Stomach (tissue), 9 donors: ENCODE measurements around the gene IFNAR1. TPM values are rescaled to one million over a fixed set of nuclear protein-coding genes. Genes with fewer than 3 reads are reported as not detected.

Source experiments
- DNase-seq, 2 donors: peaks; one replicate each; pipeline versions ENCODE4 v3.0.0 to v3.0.0-alpha.2; 2013 to 2019
- H3K27ac ChIP-seq, 5 donors: fragments of 200-600 bp in 4 of 5; sonication (generic) in 4 of 5; one replicate each; pipeline ENCODE4 v1.5.1; 2013 to 2019; ENCODE audit warnings: mild to moderate bottlenecking in 1 of 5, moderate library complexity in 1 of 5
- H3K27me3 ChIP-seq, 3 donors: fragments of 200-600 bp; sonication (generic); one replicate each; pipeline ENCODE4 v1.5.1; 2017 to 2019; ENCODE audit warnings: mixed run types in 1 of 3
- H3K36me3 ChIP-seq, 4 donors: fragments of 200-600 bp; sonication (generic); 1 replicate in 3 of 4; 2 replicates in 1 of 4; pipeline ENCODE4 v1.5.1; 2016 to 2019
- H3K4me1 ChIP-seq, 4 donors: fragments of 200-600 bp; sonication (generic); one replicate each; pipeline ENCODE4 v1.5.1; 2016 to 2019
- H3K4me3 ChIP-seq, 4 donors: fragments of 200-600 bp; sonication (generic) in 3 of 4; one replicate each; pipeline ENCODE4 v1.5.1; 2016 to 2019; ENCODE audit warnings: mild to moderate bottlenecking in 1 of 4
- H3K9me3 ChIP-seq, 4 donors: fragments of 200-600 bp; sonication (generic); one replicate each; pipeline ENCODE4 v1.5.1; 2016 to 2019
- EP300 ChIP-seq: sonication (generic); formaldehyde crosslinking; IDR thresholded peaks from one replicate; pipeline ENCODE4 v1.6.1; 2017; ENCODE audit warnings: antibody characterized with exemption
- POLR2A ChIP-seq, 4 donors: fragments of 450-650 bp; IDR thresholded peaks; one replicate each; pipeline ENCODE4 v1.6.1; 2016; ENCODE audit warnings: antibody characterized with exemption in 4 of 4, control low read depth in 2 of 4, mild to moderate bottlenecking in 1 of 4, moderate library complexity in 1 of 4
- POLR2AphosphoS5 ChIP-seq, 3 donors: sonication (generic); formaldehyde crosslinking; IDR thresholded peaks; one replicate each; pipeline ENCODE4 v1.6.1; 2016; ENCODE audit warnings: antibody characterized with exemption in 3 of 3
- WGBS, 5 donors: extraction: QIAGEN DNeasy Blood & Tissue Kit in 3 of 5; methylation state at CpG; one replicate each; pipeline versions ENCODE4 v1.1.5 to v1.1.7; 2013 to 2018; 5-methylcytosine and 5-hydroxymethylcytosine counted together
- intact Hi-C: fragments of 100-400 bp; cut with DNase I; formaldehyde crosslinking; loops from one replicate; pipeline ENCODE4 v1.15.1; 2023; ENCODE audit warnings: low total_unique reads
- polyA plus RNA-seq, 3 donors: library from polyadenylated mRNA; stranded (reverse); fragments of 200-250 nt; gene quantifications; one replicate each; pipeline ENCODE4 v1.2.3, GENCODE V29; 2013
- total RNA-seq, 5 donors: library from RNA; depleted of rRNA; stranded (reverse); fragments of >200 nt; gene quantifications; one replicate each; pipeline versions ENCODE4 v1.1.0 to v1.2.3, GENCODE V29; 2014 to 2016
- TF ChIP-seq, protein P1 (sequence below), 7 experiments: fragments of 450-650 bp in 4 of 7; fragments of 200-600 bp in 3 of 7; sonication (generic) in 3 of 7; IDR thresholded peaks; one replicate each; pipeline ENCODE4 v1.5.1; 2016 to 2019; ENCODE audit warnings: antibody characterized with exemption in 7 of 7, control low read depth in 2 of 7, mild to moderate bottlenecking in 1 of 7
- donor health status: healthy with polysubstance abuse.
- donor health status: Bipolar disorder and iron deficiency.
- donor health status: healthy.

The IFNAR1 gene
- total and polyA plus RNA-seq, 8 donors, result 2.6 to 34.5 (median 11.2) TPM

DNA sequence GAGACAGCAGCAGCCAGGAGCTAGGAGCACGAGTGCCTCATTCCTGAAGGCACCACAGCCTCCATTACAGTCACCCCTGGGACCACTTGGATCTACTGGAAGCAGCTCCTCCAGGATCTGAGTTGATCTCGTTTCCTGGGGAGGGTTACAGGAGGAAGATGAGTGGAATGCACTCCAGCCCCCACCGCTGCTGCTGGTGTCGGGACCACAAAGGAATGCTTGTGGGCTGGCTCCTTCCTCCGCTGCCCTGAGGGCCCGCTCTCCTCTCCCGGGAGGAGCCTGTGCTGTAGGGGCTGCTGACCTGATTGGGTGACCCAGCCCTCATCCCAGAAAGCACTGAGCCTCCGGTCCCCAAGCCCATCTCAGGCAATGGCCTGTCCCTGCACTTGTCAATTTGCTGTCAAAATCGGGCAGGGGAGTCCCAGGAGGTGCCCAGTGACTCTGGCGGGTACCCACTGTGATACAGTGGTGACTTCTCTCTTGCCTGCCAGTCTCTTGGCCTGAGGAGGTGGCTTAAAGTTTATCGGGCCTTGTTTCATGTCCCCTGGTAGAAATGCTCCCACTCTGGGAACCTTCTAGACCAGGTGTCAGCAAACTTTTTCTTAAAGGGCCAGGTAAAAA lies 35.5 kb upstream of the IFNAR1 start:
- 70 to 89% (median 78%) methylated on average over 5 to 11 of the region's 11 CpGs for WGBS, 5 donors
- Histone ChIP-seq H3K27me3 (no peaks in the 10 kb centered on the region), H3K4me3 (no peak overlapping the region), H3K36me3 (peaks cover 13 to 87% (median 79%) of the 10 kb centered on the region in 4 donors), H3K4me1 (peaks cover 17 to 63% (median 44%) of the 10 kb centered on the region in 4 donors), H3K9me3 (no peaks in the 10 kb centered on the region), H3K27ac (peak overlapping the region in 3 of 5 donors; percentile 23 to 36 (median 29))
- intact Hi-C loops, result no loop called here
- DNase-seq, result no peak
- TF ChIP-seq POLR2A (IDR thresholded peaks at IDR 0.05), result no peak
- TF ChIP-seq, protein P1, sequence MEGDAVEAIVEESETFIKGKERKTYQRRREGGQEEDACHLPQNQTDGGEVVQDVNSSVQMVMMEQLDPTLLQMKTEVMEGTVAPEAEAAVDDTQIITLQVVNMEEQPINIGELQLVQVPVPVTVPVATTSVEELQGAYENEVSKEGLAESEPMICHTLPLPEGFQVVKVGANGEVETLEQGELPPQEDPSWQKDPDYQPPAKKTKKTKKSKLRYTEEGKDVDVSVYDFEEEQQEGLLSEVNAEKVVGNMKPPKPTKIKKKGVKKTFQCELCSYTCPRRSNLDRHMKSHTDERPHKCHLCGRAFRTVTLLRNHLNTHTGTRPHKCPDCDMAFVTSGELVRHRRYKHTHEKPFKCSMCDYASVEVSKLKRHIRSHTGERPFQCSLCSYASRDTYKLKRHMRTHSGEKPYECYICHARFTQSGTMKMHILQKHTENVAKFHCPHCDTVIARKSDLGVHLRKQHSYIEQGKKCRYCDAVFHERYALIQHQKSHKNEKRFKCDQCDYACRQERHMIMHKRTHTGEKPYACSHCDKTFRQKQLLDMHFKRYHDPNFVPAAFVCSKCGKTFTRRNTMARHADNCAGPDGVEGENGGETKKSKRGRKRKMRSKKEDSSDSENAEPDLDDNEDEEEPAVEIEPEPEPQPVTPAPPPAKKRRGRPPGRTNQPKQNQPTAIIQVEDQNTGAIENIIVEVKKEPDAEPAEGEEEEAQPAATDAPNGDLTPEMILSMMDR (IDR thresholded peaks at IDR 0.05), result no peak
- no peak for TF ChIP-seq EP300
- no peak for TF ChIP-seq POLR2AphosphoS5 (IDR thresholded peaks at IDR 0.05)

DNA sequence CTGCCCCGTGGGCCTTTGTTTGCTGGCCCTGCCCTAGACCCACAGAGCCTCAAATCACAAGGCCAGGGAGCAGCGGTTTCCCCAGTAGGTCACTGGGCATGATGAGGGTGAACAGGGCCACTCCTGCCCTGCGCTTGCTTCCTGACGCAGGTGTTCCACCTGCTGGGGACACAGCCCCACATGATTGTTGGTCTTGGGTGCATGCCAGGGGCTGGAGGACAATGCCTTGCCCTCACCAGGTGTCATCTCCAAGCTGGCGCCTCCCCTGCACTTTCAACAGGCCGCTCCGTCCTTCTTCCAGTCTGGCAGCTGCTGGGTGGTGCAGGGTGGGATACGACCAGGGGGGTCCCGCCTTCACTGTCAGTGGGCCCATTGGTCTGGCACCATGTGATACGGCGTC lies 34.3 kb upstream of the IFNAR1 start:
- Histone ChIP-seq H3K4me3 (no peak overlapping the region), H3K27me3 (no peaks in the 10 kb centered on the region), H3K27ac (peak overlapping the region in 1 of 5 donors; percentile 1), H3K4me1 (peaks cover 17 to 62% (median 44%) of the 10 kb centered on the region in 4 donors), H3K9me3 (no peaks in the 10 kb centered on the region), H3K36me3 (peaks cover 4 to 89% (median 79%) of the 10 kb centered on the region in 4 donors)
- peak; percentile 36 to 53 for DNase-seq
- intact Hi-C loops, result no loop called here
- 66 to 79% (median 74%) methylated on average over 9 to 11 of the region's 11 CpGs for WGBS, 5 donors
- TF ChIP-seq POLR2AphosphoS5 (IDR thresholded peaks at IDR 0.05) (no peak), POLR2A (IDR thresholded peaks at IDR 0.05) (no peak), EP300 (no peak)
- TF ChIP-seq, protein P1 (IDR thresholded peaks at IDR 0.05), result no peak

DNA sequence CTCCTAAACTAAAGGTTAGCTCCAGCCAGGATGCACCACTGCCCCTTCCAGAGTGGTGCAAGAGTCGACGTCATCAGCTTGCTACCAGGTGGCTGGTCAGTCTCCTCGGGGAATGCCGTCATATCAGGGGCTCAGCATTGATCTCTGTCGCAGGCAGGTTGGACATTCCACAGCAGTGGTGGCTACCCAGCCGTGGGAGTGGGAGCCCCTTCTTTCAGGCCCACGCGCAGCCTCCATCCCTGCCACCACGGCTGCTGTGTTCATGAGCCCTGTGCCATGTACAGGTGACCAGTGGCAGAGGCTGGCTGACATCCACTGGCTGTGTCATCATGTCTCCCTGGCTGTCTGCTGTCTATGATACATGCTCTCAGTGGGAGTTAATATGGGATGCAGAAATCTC lies 33.1 kb upstream of the IFNAR1 start:
- Histone ChIP-seq H3K4me3 (no peak overlapping the region), H3K36me3 (peaks cover 11 to 90% (median 81%) of the 10 kb centered on the region in 4 donors), H3K9me3 (no peaks in the 10 kb centered on the region), H3K4me1 (peaks cover 8 to 49% (median 32%) of the 10 kb centered on the region in 4 donors), H3K27me3 (no peaks in the 10 kb centered on the region), H3K27ac (peak overlapping the region in 1 of 5 donors; percentile 32)
- intact Hi-C loops, result no loop called here
- no peak for DNase-seq
- 92 to 100% (median 95%) methylated on average over 5 to 9 of the region's 9 CpGs for WGBS, 5 donors
- TF ChIP-seq, protein P1 (IDR thresholded peaks at IDR 0.05), result no peak
- no peak for TF ChIP-seq POLR2AphosphoS5 (IDR thresholded peaks at IDR 0.05)
- no peak for TF ChIP-seq POLR2A (IDR thresholded peaks at IDR 0.05)
- TF ChIP-seq EP300, result no peak

DNA sequence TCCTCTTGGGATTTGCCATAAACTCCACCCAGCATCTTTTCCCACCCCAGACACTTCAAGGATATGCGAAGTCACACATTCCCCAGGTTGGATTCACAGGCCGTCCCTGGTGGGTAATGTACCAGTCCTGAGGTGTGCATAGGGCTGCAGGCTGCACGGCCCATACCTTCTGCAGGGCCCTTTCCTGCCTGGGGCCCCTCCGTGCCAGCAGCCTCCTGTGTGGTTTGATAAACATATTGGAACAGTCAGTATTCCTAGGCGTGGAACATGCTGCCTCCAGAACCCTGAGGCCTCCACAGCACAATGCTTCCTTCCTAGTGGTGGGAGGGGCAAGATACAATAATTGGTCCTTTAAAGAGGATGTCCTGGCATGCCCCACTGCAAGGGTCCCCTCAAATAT lies 32.0 kb upstream of the IFNAR1 start:
- WGBS, 5 donors, result 41 to 58% (median 50%) methylated on average over 4 to 5 of the region's 5 CpGs
- no peak overlapping the region for H3K4me3 ChIP-seq
- H3K27ac ChIP-seq, result peak overlapping the region in 2 of 5 donors; percentile 32 to 35
- no peaks in the 10 kb centered on the region for H3K27me3 ChIP-seq
- peaks cover 8 to 39% (median 22%) of the 10 kb centered on the region in 4 donors for H3K4me1 ChIP-seq
- intact Hi-C loops, result no loop called here
- H3K9me3 ChIP-seq, result no peaks in the 10 kb centered on the region
- H3K36me3 ChIP-seq, result peaks cover 11 to 97% (median 88%) of the 10 kb centered on the region in 4 donors
- no peak for TF ChIP-seq POLR2A (IDR thresholded peaks at IDR 0.05)
- TF ChIP-seq, protein P1 (IDR thresholded peaks at IDR 0.05), result no peak
- TF ChIP-seq POLR2AphosphoS5 (IDR thresholded peaks at IDR 0.05), result no peak
- no peak for TF ChIP-seq EP300
- DNase-seq, result no peak
